Activated CD4-positive, alpha-beta T cell treated with anti-CD3 and anti-CD28 coated beads for 24 hours (primary cell): ENCODE results near the gene MTF1.

Experiments
- DNase-seq, 2 donors: peaks; one replicate each; pipeline ENCODE4 v3.0.0-alpha.2; 2020; ENCODE audit warnings: low read depth in 2 of 2

Gene MTF1

DNA sequence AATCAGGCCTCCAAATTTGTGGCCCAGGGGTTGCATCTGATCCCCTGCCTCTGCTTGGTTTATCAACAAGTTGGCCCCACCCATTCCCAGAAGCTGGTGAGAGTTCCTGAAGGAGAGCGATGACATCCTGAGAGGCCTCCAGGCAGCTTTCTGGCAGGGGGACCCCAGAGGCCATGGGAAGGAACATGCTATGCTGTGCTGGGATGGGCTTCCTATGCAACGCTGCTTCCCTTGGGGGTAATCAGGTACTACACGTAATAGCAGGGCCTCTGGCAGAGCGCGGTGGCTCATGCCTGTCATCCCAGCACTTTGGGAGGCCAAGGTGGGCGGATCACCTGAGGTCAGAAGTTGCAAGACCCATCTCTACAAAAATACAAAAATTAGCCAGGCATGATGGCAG, 8.4 kb upstream of the MTF1 start:
- no peak for DNase-seq

DNA sequence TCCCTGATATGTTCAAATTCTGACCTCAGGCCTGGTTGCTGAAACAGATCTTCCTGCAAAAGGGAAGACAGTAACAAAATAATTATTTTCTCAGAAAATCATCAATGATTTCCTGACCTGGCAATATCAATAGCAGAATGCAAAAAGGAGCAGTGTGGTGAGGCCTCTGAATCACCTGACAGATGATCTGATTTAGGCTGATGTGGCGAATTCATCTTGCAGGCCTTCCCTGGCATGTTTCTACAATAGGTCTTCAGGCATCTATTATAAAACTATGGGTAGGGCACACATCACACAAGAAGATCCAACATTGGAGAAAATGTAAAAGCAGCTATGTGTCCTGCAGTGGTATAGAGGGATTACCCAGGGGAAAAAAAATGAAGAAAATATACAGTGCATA, 7.1 kb upstream of the MTF1 start:
- no peak for DNase-seq

DNA sequence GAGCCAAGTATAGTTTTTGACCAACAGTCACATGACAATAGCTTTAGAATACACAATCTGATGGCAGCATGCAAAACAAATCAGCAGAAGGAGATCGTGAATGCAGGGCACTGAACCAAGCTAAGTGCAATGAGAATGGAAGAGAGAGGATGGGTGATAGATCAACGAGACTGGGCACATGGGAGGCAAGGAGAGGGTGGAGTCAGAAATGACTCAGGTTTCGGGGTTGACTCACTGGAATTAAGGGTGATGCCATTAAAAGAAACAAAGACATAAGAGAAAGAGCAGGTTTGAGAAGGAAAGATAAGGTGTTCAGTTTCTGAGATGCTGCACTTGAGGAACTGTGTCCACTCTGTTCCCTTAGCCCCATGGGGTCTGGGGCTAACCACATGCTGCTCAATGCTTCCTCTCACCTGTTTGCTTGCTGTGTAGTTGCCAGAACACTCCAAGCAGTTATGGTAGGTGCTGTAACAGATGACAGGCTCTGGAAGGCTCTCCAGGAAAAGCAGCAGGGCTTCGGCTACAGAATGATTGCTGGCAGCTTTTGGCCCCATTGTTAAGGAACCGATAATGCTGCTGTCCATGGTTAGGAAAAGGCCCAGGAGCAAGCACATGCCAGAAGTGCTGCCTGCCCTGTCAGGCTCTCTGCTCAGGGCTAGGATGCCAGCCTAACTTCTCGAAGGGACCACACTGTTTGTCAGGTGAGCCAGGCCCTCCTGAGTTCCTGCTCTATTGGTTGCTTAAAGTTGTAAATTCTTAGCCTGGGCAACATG, 6.1 kb upstream of the MTF1 start:
- peak; percentile 17 to 27 for DNase-seq

DNA sequence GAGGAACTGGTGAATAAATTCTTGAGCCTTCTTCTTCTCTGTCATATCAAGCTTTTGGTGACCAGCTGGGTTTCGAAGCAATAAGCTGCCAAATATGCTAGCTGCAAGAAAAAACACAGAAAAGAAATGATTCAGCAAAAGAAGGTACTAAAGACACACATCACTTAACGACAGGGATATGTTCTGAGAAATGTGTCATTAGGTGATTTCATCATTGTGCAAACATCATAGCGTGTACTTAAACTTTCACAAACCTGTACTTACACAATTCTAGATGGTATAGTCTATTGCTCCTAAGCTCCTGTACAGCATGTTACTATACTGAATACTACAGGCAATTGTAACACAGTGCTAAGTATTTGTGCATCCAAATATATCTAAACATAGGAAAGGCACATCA, 2.9 kb upstream of the MTF1 start:
- DNase-seq = no peak

DNA sequence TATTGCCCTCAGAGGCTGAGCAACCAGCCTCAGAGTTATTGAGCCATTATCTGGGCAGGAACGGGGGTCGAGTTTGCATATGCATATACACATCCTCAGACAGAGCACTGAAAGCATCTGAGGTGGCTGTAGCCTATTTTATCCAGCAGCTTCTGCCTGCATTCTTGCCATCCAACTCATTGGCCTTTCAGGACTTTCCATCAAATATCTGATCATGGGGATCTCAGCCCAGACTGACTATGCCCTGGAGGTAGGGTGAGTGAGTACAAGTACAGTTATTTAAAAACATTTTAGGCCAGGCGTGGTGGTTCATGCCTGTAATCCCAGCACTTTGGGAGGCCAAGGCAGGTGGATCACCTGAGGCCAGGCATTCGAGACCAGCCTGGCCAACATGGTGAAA, 1.8 kb upstream of the MTF1 start:
- DNase-seq = no peak

DNA sequence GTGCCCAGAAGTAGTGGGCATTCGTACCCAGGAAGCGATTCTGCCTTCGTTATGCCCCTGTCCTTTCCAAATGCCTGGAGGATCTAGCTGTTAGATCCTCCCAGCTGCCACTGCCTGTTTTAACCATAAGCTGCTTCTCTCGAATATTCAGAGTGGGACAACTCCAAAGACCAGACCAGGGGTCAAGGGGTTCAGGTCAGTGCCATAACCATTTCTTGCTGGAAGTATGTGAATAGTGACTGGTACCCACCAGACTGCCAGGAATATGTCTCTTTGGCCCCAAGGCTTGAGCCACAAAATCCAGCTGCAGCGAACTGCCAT, 914 bp upstream of the MTF1 start:
- DNase-seq = no peak

DNA sequence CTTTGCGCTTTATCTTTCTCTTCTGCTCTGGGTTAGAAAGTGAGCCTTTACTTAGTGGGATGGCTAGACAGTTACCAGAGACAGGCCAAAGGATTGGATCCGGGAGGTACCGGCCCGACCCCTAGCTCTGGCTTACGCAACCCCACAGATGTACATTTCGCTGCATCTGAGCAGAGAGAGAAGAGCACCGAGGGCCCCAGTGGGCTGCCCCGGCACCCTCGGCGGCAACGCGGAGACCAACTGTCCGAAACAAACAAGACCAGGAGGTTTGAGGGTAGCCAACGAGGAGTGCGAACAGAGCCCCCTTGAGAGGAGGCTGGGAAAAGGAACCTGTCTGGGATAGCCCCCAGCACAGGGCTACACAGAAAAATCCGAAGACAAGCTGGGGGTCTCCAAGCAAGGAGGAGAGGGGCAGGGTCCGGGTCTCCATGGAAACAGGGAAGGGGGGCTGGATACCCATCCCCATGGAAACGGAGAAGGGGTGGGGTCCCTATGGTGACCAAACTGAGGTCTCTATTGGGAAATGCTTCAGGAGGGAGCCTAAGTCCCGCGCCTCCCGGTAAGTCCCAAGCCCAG, 373 bp downstream of the MTF1 start:
- no peak for DNase-seq

DNA sequence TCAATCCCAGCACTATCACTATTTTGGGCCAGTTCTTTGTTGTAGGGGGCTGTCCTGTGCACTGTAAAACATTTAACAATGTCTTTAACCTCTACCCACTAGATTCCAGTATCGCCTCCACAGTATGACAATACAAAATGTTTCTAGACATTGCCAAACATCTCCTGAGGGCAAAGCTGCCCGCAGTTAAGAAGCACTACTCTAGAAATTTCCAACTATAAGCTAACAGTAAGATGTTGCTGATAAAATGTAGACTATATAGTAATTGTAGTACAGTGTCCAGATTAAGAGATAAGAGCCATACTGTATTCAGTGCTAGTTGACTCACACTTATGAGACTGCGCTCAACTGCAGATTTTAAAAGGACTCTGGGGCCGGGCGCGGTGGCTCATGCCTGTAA, 5.0 kb downstream of the MTF1 start:
- no peak for DNase-seq

DNA sequence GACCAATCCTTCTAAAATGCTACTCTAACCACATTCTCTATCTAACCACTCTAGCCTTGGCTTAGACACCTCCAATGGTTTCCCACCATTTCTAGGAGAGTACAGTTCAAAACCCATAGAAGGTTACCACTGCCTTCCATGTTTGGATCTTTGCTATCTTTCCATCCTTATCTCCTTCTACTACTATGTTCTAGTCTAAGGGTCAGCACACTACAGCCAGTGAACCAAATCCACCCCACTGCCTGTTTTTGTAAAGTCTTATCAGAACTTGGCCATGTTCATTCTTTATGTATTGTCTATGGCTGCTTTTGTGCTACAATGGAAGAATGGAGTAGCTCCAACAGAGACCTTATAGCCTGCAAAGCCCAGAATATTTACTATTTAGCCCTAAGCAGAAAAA, 6.2 kb downstream of the MTF1 start:
- no peak for DNase-seq

DNA sequence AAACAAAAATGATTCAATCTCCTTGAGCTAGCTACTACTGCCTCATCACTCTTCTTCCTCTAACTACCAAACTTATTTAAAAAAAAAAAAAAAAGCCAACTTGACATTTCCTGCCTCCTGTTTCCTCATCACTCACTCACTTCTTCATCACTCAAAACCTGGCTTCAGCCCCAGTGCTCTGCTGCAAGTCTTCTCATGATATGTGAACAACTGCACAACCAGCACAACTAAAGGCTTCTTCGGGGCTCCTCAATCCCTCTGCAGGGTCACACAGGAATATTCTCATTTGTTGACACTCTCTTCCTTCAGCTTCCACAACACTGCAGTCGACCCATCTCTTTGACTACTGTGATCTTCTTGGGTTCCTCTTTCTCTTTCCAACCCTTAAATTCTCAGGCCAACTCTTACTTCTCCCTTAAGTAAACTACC, 7.6 kb downstream of the MTF1 start:
- DNase-seq = no peak

DNA sequence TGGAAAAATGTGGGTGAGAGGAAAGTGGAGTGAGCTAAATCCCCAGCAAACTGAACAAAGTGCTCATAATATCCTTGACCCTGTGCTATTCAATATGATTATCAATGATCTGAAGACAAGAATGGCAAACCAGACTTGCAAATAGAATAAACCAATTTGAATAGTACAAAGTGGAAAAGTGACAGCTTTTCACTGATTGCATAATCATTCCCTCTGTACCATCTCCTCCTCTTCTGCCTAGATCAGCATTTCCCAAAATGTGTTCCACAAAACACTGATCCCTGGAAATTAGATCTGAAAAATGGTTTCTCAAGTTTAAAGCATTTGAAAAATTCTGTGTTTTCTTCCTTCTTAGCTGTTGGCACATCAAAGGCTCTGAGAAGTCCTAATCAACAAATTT, 8.1 kb downstream of the MTF1 start:
- DNase-seq = no peak

DNA sequence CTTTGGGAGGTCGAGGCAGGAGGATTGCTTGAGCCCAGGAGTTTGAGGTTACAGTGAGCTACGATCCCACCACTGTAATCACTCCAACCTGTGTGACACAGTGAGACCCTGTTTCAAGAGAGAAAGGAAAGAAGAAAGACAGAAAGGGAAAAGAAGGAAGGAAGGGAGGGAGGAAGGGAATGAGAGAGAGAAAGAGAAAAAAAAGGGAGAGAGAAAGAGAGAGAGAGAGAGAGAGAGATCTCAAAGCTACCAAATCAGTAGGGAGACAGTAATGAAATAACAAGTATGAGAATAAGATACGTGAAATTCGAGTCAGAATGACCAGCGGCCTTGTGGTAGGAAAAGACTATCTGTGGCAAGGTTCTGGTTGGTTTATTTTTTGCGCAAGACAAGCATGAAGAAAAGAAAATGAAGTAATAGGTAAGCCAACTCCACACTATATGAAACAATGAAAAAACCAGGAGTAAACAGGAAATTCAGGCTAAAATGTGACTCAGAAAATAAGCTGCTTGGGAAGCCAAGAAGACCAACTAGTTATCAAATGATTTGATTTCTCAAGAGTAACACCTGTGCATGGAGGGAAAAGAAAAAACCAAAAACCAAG, 8.9 kb downstream of the MTF1 start:
- DNase-seq = no peak

DNA sequence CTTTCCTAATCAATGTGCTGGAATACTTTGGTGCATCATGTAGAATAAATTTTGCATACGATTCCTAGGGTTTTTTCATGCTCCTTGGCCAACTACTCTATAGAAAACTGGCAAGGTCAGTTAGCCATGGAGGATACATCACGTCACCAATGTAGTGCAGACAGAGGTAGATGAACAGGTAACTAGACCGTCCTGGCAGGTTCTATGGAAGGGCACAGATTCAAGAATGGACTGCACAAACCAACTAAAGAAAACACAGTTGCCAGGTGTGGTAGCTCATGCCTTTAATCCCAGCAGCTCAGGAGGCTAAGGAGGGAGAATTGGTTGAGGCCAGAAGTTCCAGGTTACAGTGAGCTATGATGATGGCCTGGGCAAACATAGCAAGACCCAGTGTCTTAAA, 9.9 kb downstream of the MTF1 start:
- no peak for DNase-seq

DNA sequence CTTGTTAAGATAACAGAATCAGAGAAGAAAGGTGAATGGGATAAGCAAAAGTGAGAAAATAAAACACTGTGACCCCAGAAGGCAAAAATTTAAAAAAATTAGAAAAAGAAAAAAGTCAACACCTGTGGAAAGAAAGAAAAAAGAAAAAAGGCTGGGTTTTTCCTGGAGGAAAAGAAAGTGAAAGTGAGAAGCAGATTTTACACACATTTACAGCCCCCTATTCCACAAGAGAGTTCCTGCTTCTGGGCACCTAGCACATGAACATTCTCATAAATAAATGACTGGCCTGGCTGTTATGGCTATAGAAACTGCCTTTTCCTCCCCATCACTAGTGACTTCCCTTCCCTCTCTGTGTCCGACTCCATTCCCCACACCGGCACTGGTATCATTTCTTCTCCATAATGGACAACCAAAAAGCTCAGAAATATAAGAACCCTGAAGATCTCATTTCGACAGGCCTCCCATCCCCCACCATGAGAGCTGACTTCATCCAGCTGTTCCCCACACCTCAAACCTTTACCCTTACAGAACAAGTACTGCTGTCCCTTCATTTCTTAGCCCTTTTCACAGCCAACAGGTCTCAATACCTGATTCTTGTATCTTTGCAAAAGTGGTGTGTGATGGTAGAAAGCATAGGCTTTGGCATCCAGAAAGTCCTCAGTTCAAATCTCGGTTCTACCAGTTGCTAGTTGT, 12.6 kb downstream of the MTF1 start:
- DNase-seq = no peak

DNA sequence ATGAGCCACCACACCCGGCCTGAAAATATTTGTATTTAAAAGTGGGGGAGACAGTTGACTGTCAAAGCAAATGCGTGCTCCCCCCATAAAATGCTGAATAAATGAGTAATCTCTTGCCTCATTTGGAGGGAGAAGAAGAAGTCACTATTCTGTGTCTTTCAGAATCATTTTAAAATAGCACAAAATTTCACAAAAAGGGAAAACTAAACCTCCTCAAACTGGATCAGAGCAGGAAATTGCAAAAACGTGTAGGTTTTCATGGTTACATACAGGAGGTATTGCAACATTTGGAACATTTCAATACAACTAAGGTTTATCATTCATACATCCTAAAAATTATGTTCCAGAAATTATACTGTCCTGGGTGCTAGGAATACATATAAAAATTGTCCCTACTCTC, 13.6 kb downstream of the MTF1 start:
- no peak for DNase-seq

DNA sequence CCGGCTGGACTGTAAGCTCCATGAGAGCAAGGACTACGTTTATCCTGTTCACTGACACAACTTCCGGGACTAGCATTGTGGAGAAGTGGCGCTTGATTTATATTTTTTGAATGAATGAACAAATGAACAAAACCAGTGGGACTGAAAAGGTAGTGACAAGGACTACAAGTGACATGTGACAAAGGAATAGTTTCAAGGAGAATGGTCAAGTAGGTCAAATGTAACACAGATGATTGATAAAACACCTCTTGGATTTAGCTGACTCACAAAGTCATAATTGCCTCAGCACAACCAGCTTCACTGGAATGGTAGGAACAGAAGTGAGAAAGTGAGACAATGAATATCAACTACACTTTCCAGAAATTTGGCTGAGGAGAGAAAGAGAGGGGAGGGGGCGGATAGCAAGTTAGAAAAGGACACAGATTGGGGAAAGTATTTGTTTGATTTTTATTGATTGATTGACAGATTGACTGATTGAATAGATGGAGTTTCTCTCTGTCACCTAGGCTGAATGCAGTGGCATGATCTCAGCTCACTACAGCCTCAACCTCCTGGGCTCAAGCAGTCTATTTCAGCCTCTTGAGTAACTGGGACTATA, 14.2 kb downstream of the MTF1 start:
- no peak for DNase-seq

DNA sequence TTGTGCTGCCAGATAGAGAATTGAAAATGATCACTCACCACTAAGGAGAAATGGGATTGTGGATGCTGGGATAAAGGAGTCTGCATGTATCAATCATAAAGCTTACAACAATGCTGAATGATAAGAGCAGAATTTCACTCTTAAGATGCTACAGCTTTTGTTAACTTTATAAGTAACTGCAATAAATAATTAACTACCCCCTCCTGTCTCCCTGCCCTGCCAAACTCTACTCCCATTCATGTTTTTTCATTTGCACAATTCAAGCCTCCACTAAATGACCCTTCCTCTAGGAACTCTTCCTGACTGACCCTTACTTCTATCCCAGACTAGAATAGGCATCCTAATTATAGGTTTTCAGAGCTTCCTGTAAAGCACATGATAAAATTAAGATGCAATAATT, 14.9 kb downstream of the MTF1 start:
- DNase-seq = no peak

DNA sequence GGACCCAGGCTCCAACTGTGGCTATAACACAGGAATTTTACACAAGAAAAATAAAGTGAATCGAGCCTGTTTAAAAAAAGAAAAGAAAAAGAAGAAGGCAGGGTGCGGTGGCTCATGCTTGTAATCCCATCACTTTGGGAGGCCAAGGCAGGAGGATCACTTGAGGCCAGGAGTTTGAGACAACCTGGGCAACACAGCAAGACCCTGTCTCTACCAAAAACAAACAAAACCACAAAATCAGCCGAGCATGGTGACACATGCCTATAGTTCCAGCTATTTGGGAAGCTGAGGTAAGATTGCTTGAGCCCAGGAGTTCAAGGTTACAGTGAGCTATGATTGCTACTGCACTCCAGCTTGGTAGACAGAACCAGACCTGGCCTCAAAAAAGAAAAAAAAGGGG, 17.7 kb downstream of the MTF1 start:
- DNase-seq = no peak

DNA sequence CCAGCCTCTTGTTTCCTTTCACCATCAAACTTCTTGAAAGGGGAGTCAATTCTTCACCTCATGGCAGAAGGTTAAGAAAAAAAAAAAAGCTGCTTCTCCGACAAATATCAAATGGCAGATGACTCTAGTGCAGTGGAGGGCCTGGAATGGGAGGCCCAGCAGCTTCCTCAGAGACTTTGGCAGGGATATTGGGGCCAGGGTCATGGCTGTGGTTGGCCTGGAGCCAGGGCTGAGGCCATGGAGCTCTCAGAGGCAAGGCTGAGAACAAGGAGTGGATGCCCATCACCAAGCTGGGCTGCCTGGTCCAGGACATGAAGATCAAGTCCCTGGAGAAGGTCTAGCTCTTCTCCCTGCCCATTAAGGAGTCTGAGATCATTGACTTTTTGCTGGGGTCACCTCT, 18.7 kb downstream of the MTF1 start:
- DNase-seq = no peak

DNA sequence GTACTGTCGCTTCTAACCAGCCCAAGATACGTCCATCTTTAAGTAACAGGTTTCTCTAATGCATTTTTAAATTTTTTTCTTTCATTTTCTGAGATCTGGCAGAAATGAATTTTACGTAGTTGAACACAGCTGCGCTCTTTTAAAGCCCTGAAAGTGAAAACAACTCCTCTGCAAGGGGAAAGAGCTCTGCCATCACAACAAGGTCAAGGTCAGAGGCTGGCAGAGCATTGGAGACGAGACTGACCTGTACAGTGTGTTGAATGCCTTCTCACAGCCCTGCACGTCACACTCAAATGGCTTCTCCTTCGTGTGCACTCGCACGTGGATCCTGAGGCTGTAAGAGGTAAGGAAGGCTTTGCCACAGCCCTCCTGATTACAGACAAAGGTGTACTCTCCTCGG, 19.7 kb downstream of the MTF1 start:
- DNase-seq = no peak

DNA sequence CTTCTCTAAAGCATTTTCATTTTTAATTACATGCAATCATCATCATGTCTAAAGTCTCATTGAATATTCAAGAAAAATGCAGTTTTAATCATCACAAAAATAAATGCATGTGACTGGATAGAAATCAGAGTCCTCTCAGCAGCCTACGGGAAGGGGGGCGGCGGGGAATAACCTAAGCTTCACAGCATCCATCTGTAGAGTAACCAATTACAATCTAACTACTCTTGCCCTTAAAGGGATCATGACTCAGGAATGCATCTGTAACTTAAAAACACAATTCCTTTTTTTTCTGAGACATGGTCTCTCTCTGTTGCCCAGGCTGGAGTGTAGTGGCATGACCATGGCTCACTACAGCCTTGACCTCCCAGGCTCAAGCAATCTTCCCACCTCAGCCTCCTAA, 22.6 kb downstream of the MTF1 start:
- DNase-seq = no peak

DNA sequence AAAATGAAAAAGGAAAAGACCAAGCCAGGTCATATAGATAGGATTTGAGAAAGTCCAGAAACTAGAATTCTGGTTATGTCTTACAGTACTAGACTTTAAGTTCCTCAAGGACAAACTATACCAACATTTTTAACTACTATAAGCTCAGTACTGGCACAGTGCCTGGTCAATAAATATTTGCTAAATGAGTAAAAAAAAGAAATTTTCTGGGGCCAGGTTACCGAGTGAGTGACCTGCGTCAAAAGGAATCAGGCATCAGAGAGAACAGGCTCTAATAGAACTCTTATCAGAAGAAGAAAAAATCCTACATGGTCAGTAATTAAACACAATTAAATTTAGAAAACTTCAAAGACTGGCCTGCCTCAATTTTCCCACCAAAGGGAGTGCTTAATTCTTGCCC, 27.6 kb downstream of the MTF1 start:
- no peak for DNase-seq

DNA sequence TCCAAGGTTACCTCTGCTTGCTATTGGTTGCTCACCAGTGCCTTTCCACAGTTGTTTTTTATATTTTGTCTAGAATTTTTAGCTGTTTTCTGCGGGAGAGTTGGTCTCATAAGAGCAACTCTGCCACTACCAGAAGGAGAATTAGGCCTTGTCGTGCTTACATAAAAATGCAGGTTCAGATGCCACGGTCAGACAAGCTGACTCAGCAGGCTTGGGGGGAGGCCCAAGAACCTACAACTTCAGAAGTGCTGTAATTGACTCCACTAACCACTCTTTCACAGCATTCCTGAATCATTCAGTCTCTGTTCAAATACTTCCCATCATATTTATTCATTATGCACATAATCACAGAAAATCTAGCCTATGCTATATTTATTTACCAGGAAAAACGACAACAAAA, 28.3 kb downstream of the MTF1 start:
- DNase-seq = no peak
